GM20000 (cell line): ENCODE measurements around the gene KCNG4.

Experiments used
- DNase-seq: peaks from one replicate; pipeline ENCODE4 v3.0.0; 2012; ENCODE audit warnings: low spot score
- TF ChIP-seq, protein P1 (sequence below): IDR thresholded peaks from 2 replicates; pipeline ENCODE4 v1.5.1; 2012; ENCODE audit warnings: mild to moderate bottlenecking, control low read depth; ENCODE audit errors: extremely low read depth, missing control alignments

Gene KCNG4

DNA sequence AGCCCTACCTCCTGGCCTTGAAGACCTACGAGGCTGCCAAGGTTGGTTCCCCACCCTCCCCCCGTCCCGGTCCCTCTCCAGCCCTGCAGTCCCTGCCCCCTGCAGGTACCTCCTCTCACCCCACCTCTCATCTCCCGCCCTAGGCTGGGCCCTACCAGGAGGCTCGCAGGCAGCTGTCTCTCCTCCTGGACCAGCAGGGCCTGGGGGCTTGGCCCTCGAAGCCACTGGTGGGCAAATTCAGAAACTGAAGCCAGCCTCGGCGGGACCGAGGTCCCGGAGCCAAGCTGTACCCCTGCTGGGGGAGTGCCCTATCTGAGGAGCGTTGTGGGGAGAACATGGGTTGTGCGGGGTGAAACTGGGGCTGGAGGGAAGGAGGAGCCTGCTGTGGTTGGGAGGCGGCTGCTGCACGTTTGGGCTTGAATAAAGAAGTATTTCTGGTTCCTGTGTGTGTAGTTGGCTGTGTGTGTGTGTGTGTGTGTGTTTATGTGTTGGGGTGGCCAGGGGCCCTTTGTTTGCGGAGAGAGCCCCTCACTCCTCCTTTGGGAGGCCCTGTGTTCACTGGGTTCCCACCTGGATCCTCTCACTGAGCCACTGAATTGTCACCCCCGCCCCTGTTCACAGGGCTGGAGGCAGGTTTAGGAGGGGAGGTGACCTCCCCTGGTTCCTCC, 43.0 kb downstream of the KCNG4 start:
- DNase-seq, result no peak
- TF ChIP-seq, protein P1, sequence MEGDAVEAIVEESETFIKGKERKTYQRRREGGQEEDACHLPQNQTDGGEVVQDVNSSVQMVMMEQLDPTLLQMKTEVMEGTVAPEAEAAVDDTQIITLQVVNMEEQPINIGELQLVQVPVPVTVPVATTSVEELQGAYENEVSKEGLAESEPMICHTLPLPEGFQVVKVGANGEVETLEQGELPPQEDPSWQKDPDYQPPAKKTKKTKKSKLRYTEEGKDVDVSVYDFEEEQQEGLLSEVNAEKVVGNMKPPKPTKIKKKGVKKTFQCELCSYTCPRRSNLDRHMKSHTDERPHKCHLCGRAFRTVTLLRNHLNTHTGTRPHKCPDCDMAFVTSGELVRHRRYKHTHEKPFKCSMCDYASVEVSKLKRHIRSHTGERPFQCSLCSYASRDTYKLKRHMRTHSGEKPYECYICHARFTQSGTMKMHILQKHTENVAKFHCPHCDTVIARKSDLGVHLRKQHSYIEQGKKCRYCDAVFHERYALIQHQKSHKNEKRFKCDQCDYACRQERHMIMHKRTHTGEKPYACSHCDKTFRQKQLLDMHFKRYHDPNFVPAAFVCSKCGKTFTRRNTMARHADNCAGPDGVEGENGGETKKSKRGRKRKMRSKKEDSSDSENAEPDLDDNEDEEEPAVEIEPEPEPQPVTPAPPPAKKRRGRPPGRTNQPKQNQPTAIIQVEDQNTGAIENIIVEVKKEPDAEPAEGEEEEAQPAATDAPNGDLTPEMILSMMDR, result no peak

DNA sequence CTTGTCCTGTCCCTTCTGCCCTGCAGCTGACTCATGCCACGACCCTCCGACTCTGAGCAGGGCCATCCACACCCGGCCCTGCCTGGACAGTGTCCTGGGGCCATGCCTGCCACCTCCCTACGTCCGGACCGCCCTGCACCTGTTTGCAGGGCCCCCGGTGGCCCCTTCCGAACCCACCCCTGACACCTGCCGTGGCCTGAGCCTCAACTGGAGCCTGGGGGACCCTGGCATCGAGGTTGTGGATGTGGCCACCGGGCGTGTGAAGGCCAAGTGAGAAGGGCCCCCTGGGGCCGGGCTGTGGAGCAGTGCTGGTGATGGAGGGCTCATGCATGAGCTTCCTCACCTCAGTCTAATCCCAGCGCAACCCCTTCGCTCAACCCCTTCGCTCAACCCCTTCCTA, 43.7 kb downstream of the KCNG4 start:
- no peak for DNase-seq
- TF ChIP-seq, protein P1, result no peak

DNA sequence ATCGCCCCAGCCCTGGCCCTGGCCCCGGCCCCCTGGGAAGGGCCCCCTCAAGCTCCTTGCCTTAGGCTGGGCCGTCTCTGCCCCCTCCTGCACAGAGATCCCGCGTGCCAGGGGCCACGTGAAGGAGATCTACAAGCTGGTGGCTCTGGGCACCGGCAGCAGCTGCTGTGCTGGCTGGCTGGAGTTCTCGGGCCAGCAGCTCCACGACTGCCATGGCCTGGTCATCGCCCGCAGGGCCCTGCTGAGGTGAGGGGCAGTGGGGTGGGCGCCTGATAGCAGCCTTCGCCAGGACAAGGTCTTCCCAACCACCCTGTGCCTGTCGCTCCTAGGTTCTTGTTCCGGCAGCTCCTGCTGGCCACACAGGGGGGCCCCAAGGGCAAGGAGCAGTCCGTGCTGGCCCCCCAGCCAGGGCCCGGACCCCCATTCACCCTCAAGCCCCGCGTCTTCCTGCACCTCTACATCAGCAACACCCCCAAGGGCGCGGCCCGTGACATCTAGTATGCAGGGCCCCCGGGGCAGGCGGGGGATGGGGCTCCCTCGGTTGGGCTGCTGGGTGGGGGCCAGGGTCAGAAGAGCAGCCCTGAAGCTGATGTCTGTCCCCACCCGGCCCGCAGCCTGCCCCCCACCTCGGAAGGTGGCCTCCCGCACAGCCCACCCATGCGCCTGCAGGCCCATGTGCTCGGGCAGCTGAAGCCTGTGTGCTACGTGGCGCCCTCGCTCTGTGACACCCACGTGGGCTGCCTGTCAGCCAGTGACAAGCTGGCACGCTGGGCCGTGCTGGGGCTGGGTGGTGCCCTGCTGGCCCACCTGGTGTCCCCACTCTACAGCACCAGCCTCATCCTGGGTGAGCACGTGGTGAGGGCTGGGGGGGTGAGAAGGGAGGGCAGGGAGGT, 44.4 kb downstream of the KCNG4 start:
- no peak for DNase-seq

DNA sequence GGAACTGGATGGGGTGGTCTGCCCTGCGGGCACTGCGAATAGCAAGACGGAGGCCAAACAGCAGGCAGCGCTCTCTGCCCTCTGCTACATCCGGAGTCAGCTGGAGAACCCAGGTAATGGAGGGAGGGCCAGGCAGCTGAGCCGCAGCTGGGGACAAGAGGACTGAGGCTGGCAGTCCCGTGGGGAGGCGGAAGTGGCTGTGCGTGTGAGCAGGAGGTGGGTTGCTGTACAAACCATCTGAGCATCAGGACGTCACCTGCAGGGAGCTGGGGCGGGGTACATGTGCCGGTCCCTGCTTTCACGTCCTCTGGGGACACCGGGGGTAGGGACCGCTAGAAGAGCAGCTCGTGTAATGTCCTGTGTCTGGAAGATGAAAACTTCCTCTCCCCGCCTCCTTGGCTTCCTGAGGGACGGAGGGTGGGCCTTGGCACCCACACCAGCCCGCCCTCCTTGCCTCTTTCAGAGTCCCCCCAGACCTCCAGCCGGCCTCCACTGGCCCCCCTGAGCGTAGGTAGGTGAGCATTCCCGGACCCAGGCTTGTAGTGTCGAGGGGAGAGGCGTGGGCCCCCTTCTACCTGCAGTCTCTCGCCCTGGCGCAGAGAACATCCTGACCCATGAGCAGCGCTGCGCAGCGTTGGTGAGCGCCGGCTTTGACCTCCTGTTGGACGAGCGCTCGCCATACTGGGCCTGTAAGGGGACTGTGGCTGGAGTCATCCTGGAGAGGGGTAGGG, 45.2 kb downstream of the KCNG4 start:
- no peak for DNase-seq
- TF ChIP-seq, protein P1, result no peak

More for the DNA sequence above, 44.4 kb downstream of the KCNG4 start:
- TF ChIP-seq, protein P1, result no peak

DNA sequence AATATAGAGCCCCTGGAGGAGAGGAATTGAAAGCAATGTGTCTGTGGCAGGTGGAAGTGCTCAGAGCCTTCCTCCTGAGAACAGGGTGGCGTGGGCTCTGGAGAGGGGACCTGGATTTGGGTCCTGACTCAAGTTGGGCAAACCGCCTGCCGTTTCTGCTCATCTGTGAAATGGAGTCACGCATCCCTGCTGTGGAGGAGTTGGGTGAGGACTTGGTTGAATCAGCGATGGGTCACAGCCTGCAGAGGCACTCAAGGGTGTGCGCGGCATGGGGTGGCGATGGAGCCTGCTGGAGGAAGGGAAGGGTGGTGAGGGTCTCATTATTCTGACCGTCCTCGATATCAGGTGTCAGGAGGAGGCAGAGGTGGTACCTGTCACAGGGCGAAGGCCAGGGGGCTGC, 45.8 kb downstream of the KCNG4 start:
- TF ChIP-seq, protein P1, result no peak
- no peak for DNase-seq

DNA sequence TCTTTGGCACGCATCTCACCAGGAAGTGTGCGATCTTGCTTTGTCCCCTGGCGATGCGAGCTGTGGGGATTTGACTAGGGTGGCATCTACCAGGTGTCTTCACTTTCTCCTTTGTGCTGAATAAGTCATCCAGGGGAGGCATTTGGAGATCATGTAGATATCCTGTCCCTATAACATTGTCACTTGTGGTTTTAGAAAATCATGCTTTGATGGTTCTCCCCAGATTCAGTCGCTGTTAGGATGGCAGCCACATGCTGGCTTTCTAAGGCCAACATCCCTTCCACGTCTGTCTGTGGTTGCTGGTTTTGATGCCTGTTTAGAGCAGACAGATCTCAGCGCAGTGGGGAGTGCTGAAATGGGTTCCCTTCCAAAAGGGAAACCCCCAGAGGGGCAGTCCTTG, 46.3 kb downstream of the KCNG4 start:
- TF ChIP-seq, protein P1, result no peak
- no peak for DNase-seq
